Ascending aorta (tissue), 2 donors: ENCODE results near the gene TRIM4. TPM values are rescaled to one million over a fixed set of nuclear protein-coding genes. Genes with fewer than 3 reads are reported as not detected.

Source experiments
- DNase-seq, 2 donors: peaks; one replicate each; pipeline ENCODE4 v3.0.0-alpha.2; 2019; ENCODE audit warnings: low spot score in 2 of 2
- H3K27ac ChIP-seq, 2 donors: fragments of 200-600 bp; sonication (generic); one replicate each; pipeline ENCODE4 v1.5.1; 2016 to 2017; ENCODE audit warnings: mild to moderate bottlenecking in 1 of 2
- H3K27me3 ChIP-seq: fragments of 200-600 bp; sonication (generic); one replicate; pipeline ENCODE4 v1.5.1; 2017
- H3K36me3 ChIP-seq, 2 donors: fragments of 200-600 bp; sonication (generic); one replicate each; pipeline ENCODE4 v1.5.1; 2016
- H3K4me1 ChIP-seq, 2 donors: fragments of 200-600 bp; sonication (generic); one replicate each; pipeline ENCODE4 v1.5.1; 2016 to 2017; ENCODE audit warnings: mild to moderate bottlenecking in 1 of 2
- H3K4me3 ChIP-seq, 2 donors: fragments of 200-600 bp; sonication (generic); one replicate each; pipeline ENCODE4 v1.5.1; 2016 to 2017; ENCODE audit warnings: mild to moderate bottlenecking in 1 of 2
- H3K9me3 ChIP-seq, 2 donors: fragments of 200-600 bp; sonication (generic); one replicate each; pipeline ENCODE4 v1.5.1; 2016
- intact Hi-C: fragments of 100-400 bp; cut with DNase I; formaldehyde crosslinking; loops from one replicate; pipeline ENCODE4 v1.15.1; 2023
- total RNA-seq: library from RNA; depleted of rRNA; stranded (reverse); fragments of >200 nt; gene quantifications from one replicate; pipeline ENCODE4 v1.1.0, GENCODE V29; 2016
- TF ChIP-seq, protein P1 (sequence below), 3 experiments: fragments of 200-600 bp in 2 of 3; fragments of 450-650 bp in 1 of 3; sonication (generic) in 2 of 3; IDR thresholded peaks; one replicate each; pipeline ENCODE4 v1.5.1; 2016 to 2019; ENCODE audit warnings: antibody characterized with exemption in 3 of 3, mild to moderate bottlenecking in 1 of 3, moderate library complexity in 1 of 3

Gene TRIM4
- total RNA-seq, 1 donor from 2014 or later: 12.7 TPM

GRCh38 chr7:99899830-99900519 is 19.4 kb downstream of the TRIM4 start:
- Histone ChIP-seq H3K27me3 (no peaks in the 10 kb centered on the region), H3K27ac (no peak overlapping the region), H3K9me3 (no peaks in the 10 kb centered on the region), H3K4me1 (no peaks in the 10 kb centered on the region), H3K36me3 (peaks cover 37 to 55% of the 10 kb centered on the region in 2 donors), H3K4me3 (no peak overlapping the region)
- intact Hi-C loops: no loop called here
- TF ChIP-seq, protein P1, sequence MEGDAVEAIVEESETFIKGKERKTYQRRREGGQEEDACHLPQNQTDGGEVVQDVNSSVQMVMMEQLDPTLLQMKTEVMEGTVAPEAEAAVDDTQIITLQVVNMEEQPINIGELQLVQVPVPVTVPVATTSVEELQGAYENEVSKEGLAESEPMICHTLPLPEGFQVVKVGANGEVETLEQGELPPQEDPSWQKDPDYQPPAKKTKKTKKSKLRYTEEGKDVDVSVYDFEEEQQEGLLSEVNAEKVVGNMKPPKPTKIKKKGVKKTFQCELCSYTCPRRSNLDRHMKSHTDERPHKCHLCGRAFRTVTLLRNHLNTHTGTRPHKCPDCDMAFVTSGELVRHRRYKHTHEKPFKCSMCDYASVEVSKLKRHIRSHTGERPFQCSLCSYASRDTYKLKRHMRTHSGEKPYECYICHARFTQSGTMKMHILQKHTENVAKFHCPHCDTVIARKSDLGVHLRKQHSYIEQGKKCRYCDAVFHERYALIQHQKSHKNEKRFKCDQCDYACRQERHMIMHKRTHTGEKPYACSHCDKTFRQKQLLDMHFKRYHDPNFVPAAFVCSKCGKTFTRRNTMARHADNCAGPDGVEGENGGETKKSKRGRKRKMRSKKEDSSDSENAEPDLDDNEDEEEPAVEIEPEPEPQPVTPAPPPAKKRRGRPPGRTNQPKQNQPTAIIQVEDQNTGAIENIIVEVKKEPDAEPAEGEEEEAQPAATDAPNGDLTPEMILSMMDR (IDR thresholded peaks at IDR 0.05): no peak
- no peak for DNase-seq

DNA sequence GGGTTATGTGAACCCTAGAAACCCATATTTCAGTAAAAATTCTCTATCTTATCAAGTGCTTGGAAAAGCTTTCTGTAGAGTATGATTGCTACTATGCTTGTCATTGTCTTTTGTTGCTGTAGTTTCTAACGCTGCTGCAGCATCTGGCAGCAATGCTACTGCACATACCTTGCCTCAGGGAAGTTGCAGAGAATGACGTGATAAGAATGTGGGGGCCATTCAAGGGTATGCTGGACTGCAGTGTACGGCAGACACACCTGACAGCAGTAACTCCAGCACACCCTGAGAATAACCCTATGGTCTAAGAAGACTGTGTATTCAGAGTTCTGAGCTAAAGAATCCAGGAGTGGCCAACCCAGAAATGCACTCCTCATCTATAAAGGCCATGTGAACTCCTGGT is 20.5 kb downstream of the TRIM4 start:
- Histone ChIP-seq H3K27ac (no peak overlapping the region), H3K4me3 (no peak overlapping the region), H3K36me3 (peaks cover 30 to 45% of the 10 kb centered on the region in 2 donors), H3K9me3 (no peaks in the 10 kb centered on the region), H3K4me1 (no peaks in the 10 kb centered on the region), H3K27me3 (no peaks in the 10 kb centered on the region)
- TF ChIP-seq, protein P1 (IDR thresholded peaks at IDR 0.05): no peak
- DNase-seq: no peak
- intact Hi-C loops: no loop called here

DNA sequence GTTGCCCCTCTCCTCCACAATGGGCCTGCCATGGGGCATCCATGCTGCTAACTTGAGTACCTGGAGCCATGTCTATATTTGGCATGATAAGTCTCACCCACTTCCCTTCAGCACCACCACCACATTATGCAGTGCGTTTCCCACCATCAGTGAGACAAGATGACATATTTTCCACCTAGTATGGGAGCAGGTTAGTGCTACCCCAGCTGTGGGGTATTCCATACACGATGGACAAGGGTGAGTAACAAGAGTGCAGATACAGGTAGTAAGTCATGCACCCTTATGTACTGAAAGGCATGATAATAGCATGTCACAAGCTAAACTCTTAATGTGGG is 21.3 kb downstream of the TRIM4 start:
- TF ChIP-seq, protein P1 (IDR thresholded peaks at IDR 0.05): no peak
- peaks cover 22 to 37% of the 10 kb centered on the region in 2 donors for H3K36me3 ChIP-seq
- H3K27ac ChIP-seq: no peak overlapping the region
- H3K27me3 ChIP-seq: no peaks in the 10 kb centered on the region
- intact Hi-C loops: no loop called here
- DNase-seq: no peak
- no peaks in the 10 kb centered on the region for H3K4me1 ChIP-seq
- H3K4me3 ChIP-seq: no peak overlapping the region
- no peaks in the 10 kb centered on the region for H3K9me3 ChIP-seq

DNA sequence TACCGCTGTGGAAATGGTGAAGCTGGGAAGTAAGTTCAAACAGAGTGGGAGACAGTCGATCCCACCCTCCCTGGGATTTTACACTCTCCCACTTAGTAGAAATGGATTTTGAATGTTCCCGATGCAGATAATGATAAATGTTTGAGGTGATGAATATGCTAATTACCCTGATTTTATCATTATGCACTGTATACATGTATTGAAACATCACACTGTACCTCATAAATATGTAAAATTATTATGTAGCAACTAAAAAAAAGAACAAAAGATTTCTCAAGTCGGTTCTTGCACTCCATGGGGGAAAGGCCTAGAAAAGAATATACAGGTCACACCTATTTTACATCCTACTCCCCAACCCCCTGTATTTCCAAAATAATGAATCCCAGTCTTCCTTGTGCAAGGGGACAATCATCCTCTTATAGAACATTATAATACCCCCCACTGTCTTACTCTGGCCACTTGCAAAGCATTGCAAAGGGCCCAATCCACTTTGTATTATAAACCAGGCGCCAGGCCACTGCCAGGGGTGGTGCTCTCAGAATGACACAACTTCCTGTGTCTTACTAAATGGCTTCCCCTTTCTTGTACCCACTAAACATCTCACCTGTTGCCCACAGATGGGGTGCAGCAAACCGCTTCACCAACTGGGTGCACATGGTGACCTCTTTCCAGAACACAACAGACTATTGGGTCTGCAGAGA is 21.9 kb downstream of the TRIM4 start:
- TF ChIP-seq, protein P1 (IDR thresholded peaks at IDR 0.05): no peak
- Histone ChIP-seq H3K36me3 (peaks cover 18 to 35% of the 10 kb centered on the region in 2 donors), H3K27ac (no peak overlapping the region), H3K27me3 (no peaks in the 10 kb centered on the region), H3K4me1 (no peaks in the 10 kb centered on the region), H3K4me3 (no peak overlapping the region), H3K9me3 (no peaks in the 10 kb centered on the region)
- intact Hi-C loops: no loop called here
- no peak for DNase-seq

GRCh38 chr7:99894738-99895137 is 24.6 kb downstream of the TRIM4 start:
- H3K4me3 ChIP-seq: no peak overlapping the region
- intact Hi-C loops: no loop called here
- no peak for DNase-seq
- TF ChIP-seq, protein P1 (IDR thresholded peaks at IDR 0.05): no peak
- H3K27ac ChIP-seq: no peak overlapping the region
- no peaks in the 10 kb centered on the region for H3K27me3 ChIP-seq
- H3K9me3 ChIP-seq: no peaks in the 10 kb centered on the region
- no peaks in the 10 kb centered on the region for H3K4me1 ChIP-seq
- peaks cover 17 to 35% of the 10 kb centered on the region in 2 donors for H3K36me3 ChIP-seq
